HepG2 (cell line): ENCODE measurements around the gene SULT2A1. TPM values are rescaled to one million over a fixed set of nuclear protein-coding genes. Genes with fewer than 3 reads are reported as not detected.

Source experiments
- DBP ChIP-seq: sonication (generic); formaldehyde crosslinking; IDR thresholded peaks from 2 replicates; pipeline ENCODE4 v1.4.0; 2020; ENCODE audit warnings: missing genetic modification reagents; ENCODE audit errors: not compliant biosample characterization
- ELK4 ChIP-seq: sonication (generic); formaldehyde crosslinking; IDR thresholded peaks from 2 replicates; pipeline ENCODE4 v1.9.0; 2021; ENCODE audit warnings: missing genetic modification reagents, borderline replicate concordance
- HDAC2 ChIP-seq: sonication (generic); formaldehyde crosslinking; IDR thresholded peaks from 2 replicates; pipeline ENCODE4 v1.4.0; 2020; ENCODE audit warnings: missing genetic modification reagents
- MIXL1 ChIP-seq: IDR thresholded peaks from 2 replicates; pipeline ENCODE4 v1.6.1; 2016
- SALL1 ChIP-seq: sonication (generic); formaldehyde crosslinking; IDR thresholded peaks from 2 replicates; pipeline ENCODE4 v1.8.0; 2022; ENCODE audit warnings: mild to moderate bottlenecking, missing genetic modification reagents
- SMAD3 ChIP-seq: sonication (generic); formaldehyde crosslinking; IDR thresholded peaks from 2 replicates; pipeline ENCODE4 v1.4.0; 2020; ENCODE audit warnings: missing genetic modification reagents
- SRSF9 ChIP-seq: fragments of 200-400 bp; formaldehyde crosslinking; IDR thresholded peaks from 2 replicates; pipeline ENCODE4 v1.6.1; 2018; ENCODE audit warnings: borderline replicate concordance, mild to moderate bottlenecking, low read depth, low read length; ENCODE audit not compliant: insufficient read depth, poor library complexity, severe bottlenecking
- ZBTB3 ChIP-seq: sonication (generic); formaldehyde crosslinking; IDR thresholded peaks from 2 replicates; pipeline ENCODE4 v1.4.0; 2020; ENCODE audit warnings: low read depth, mild to moderate bottlenecking, moderate library complexity, missing genetic modification reagents, borderline replicate concordance
- ZNF354B ChIP-seq: sonication (generic); formaldehyde crosslinking; IDR thresholded peaks from 2 replicates; pipeline ENCODE4 v1.8.0; 2022; ENCODE audit warnings: mild to moderate bottlenecking, missing genetic modification reagents
- ZNF468 ChIP-seq: sonication (generic); formaldehyde crosslinking; IDR thresholded peaks from 2 replicates; pipeline ENCODE4 v1.8.0; 2022; ENCODE audit warnings: mild to moderate bottlenecking, moderate library complexity, missing genetic modification reagents
- ZNF496 ChIP-seq: sonication (generic); formaldehyde crosslinking; IDR thresholded peaks from 2 replicates; pipeline ENCODE4 v1.8.1; 2023; ENCODE audit warnings: mild to moderate bottlenecking, moderate library complexity, missing genetic modification reagents; ENCODE audit not compliant: insufficient replicate concordance
- ZNF552 ChIP-seq: sonication (generic); formaldehyde crosslinking; IDR thresholded peaks from 2 replicates; pipeline ENCODE4 v1.9.0; 2022; ENCODE audit warnings: missing genetic modification reagents, mild to moderate bottlenecking, borderline replicate concordance
- ZNF557 ChIP-seq: sonication (generic); formaldehyde crosslinking; IDR thresholded peaks from 2 replicates; pipeline ENCODE4 v1.4.0; 2020; ENCODE audit warnings: missing genetic modification reagents
- ZNF614 ChIP-seq: IDR thresholded peaks from 2 replicates; pipeline ENCODE4 v1.6.1; 2018; ENCODE audit warnings: missing biosample characterization, missing genetic modification reagents, inconsistent platforms, borderline replicate concordance
- ZXDC ChIP-seq: sonication (generic); formaldehyde crosslinking; IDR thresholded peaks from 2 replicates; pipeline ENCODE4 v1.5.0; 2020; ENCODE audit warnings: mild to moderate bottlenecking, missing genetic modification reagents
- polyA plus RNA-seq, 8 experiments: library from polyadenylated mRNA; depleted of rRNA in 3 of 8; stranded (reverse) in 7 of 8; unstranded in 1 of 8; fragments of >200 nt; fragmentation: Illumina TruSeq in 4 of 8; extraction: Trizol in 4 of 8; gene quantifications; 2 replicates each; pipeline versions ENCODE4 v1.2.1 to v1.2.3, GENCODE V29; 2011 to 2016; ENCODE audit warnings: low read depth in 4 of 8, missing spikeins in 1 of 8, mixed read lengths in 1 of 8; ENCODE audit not compliant: insufficient read depth in 1 of 8
- total RNA-seq, 5 experiments: library from RNA; depleted of rRNA; stranded (reverse); fragments of >200 nt; fragmentation: Illumina TruSeq; extraction: Trizol; gene quantifications; 2 replicates each; pipeline ENCODE4 v1.2.3, GENCODE V29; 2016; ENCODE audit warnings: low read depth in 1 of 5
- TF ChIP-seq, protein P1 (sequence below): sonication (generic); formaldehyde crosslinking; IDR thresholded peaks from 2 replicates; pipeline ENCODE4 v1.4.0; 2020; ENCODE audit warnings: missing genetic modification reagents, borderline replicate concordance
- TF ChIP-seq, protein P2 (sequence below): sonication (generic); formaldehyde crosslinking; conservative IDR thresholded peaks from 2 replicates; pipeline ENCODE4 v1.4.0; 2020; ENCODE audit warnings: missing genetic modification reagents
- TF ChIP-seq, protein P3 (sequence below): sonication (generic); formaldehyde crosslinking; IDR thresholded peaks from 2 replicates; pipeline ENCODE4 v1.9.0; 2021; ENCODE audit warnings: missing genetic modification reagents, borderline replicate concordance

SULT2A1 gene
- total and polyA plus RNA-seq, 2 of the 13 experiments (the other 11 are each of a cell fraction or from before 2014, with no cell fraction given) = 137 to 193 TPM

GRCh38 chr19:47863514-47863936 is 22.6 kb downstream of the SULT2A1 start (continued):
- TF ChIP-seq ZXDC (CRISPR knock-in tag) (no peak), ZNF354B (CRISPR knock-in tag) (no peak), ZNF496 (CRISPR knock-in tag) (no peak), HDAC2 (CRISPR knock-in tag) (no peak), SMAD3 (no peak), MIXL1 (0 out of 2 replicates have a peak, but pooled peaks have one; percentile 29), ZNF614 (CRISPR knock-in tag) (peak; percentile 38; the same call in 1 of the 2 replicates), ELK4 (CRISPR knock-in tag) (no peak), ZNF468 (CRISPR knock-in tag) (no peak), ZNF552 (CRISPR knock-in tag) (no peak), SALL1 (peak; percentile 54; the same call in 1 of the 2 replicates), SRSF9 (no peak), DBP (no peak), ZBTB3 (CRISPR knock-in tag) (no peak), ZNF557 (no peak)
- TF ChIP-seq, protein P1, sequence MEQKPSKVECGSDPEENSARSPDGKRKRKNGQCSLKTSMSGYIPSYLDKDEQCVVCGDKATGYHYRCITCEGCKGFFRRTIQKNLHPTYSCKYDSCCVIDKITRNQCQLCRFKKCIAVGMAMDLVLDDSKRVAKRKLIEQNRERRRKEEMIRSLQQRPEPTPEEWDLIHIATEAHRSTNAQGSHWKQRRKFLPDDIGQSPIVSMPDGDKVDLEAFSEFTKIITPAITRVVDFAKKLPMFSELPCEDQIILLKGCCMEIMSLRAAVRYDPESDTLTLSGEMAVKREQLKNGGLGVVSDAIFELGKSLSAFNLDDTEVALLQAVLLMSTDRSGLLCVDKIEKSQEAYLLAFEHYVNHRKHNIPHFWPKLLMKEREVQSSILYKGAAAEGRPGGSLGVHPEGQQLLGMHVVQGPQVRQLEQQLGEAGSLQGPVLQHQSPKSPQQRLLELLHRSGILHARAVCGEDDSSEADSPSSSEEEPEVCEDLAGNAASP (CRISPR knock-in tag) = peak; percentile 40; the same call in 1 of the 2 replicates
- TF ChIP-seq, protein P2, sequence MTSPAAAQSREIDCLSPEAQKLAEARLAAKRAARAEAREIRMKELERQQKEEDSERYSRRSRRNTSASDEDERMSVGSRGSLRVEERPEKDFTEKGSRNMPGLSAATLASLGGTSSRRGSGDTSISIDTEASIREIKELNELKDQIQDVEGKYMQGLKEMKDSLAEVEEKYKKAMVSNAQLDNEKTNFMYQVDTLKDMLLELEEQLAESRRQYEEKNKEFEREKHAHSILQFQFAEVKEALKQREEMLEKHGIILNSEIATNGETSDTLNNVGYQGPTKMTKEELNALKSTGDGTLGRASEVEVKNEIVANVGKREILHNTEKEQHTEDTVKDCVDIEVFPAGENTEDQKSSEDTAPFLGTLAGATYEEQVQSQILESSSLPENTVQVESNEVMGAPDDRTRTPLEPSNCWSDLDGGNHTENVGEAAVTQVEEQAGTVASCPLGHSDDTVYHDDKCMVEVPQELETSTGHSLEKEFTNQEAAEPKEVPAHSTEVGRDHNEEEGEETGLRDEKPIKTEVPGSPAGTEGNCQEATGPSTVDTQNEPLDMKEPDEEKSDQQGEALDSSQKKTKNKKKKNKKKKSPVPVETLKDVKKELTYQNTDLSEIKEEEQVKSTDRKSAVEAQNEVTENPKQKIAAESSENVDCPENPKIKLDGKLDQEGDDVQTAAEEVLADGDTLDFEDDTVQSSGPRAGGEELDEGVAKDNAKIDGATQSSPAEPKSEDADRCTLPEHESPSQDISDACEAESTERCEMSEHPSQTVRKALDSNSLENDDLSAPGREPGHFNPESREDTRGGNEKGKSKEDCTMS (CRISPR knock-in tag) = no peak
- TF ChIP-seq, protein P3, sequence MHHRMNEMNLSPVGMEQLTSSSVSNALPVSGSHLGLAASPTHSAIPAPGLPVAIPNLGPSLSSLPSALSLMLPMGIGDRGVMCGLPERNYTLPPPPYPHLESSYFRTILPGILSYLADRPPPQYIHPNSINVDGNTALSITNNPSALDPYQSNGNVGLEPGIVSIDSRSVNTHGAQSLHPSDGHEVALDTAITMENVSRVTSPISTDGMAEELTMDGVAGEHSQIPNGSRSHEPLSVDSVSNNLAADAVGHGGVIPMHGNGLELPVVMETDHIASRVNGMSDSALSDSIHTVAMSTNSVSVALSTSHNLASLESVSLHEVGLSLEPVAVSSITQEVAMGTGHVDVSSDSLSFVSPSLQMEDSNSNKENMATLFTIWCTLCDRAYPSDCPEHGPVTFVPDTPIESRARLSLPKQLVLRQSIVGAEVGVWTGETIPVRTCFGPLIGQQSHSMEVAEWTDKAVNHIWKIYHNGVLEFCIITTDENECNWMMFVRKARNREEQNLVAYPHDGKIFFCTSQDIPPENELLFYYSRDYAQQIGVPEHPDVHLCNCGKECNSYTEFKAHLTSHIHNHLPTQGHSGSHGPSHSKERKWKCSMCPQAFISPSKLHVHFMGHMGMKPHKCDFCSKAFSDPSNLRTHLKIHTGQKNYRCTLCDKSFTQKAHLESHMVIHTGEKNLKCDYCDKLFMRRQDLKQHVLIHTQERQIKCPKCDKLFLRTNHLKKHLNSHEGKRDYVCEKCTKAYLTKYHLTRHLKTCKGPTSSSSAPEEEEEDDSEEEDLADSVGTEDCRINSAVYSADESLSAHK = no peak
